Measurements from ENCODE around the gene SCYGR2. TPM values are rescaled to one million over a fixed set of nuclear protein-coding genes. Genes with fewer than 3 reads are reported as not detected.

SCYGR2 gene
- total RNA-seq, 1 donor from 2014 or later, result not detected

- H3K27me3 Mint-ChIP-seq (ENCODE audit: insufficient read depth), result peaks cover 3% of the 10 kb centered on the region
- intact Hi-C loops (cut with micrococcal nuclease), result no loop called here
- no peaks in the 10 kb centered on the region for H3K4me1 Mint-ChIP-seq (ENCODE audit: low read depth)
- no peak for DNase-seq (ENCODE audit: low spot score)
- no peak overlapping the region for H3K4me3 Mint-ChIP-seq
- no peaks in the 10 kb centered on the region for H3K9me3 Mint-ChIP-seq
- no peak overlapping the region for H3K27ac Mint-ChIP-seq
- H3K36me3 Mint-ChIP-seq (ENCODE audit: low read depth), result no peaks in the 10 kb centered on the region
Observed at GRCh38 chr2:227643990-227644551, 45.4 kb downstream of the SCYGR2 start.

Other genes with a start within 250 kb of the SCYGR2 start
- gene TM4SF20, start 219.6 kb upstream of the SCYGR2 start, total RNA-seq, result not detected in 2 replicates
- not detected in 2 replicates for gene SCYGR1, start 210.9 kb upstream of the SCYGR2 start, total RNA-seq
- gene AGFG1, start 126.7 kb upstream of the SCYGR2 start, total RNA-seq, result 239 and 252 TPM in 2 replicates
- gene SCYGR3, start 15.9 kb downstream of the SCYGR2 start, total RNA-seq, result not detected in 2 replicates
- gene SCYGR4, start 18.6 kb downstream of the SCYGR2 start, total RNA-seq, result not detected in 2 replicates
- not detected in 2 replicates for gene SCYGR5, start 67.9 kb downstream of the SCYGR2 start, total RNA-seq
- not detected in 2 replicates for gene SLC19A3, start 119.1 kb downstream of the SCYGR2 start, total RNA-seq
- gene SCYGR6, start 125.9 kb downstream of the SCYGR2 start, total RNA-seq, result not detected in 2 replicates
- not detected in 2 replicates for gene SCYGR7, start 129.4 kb downstream of the SCYGR2 start, total RNA-seq
- not detected in 2 replicates for gene SCYGR8, start 147.0 kb downstream of the SCYGR2 start, total RNA-seq
- 1.2 and 3.2 TPM in 2 replicates for gene CCL20, start 214.9 kb downstream of the SCYGR2 start, total RNA-seq